T47D (cell line): ENCODE measurements around the gene TNPO3.

Source experiments
- DNase-seq, 2 experiments: peaks; one replicate each; pipeline versions ENCODE4 v3.0.0 to v3.0.0-alpha.2; 2011 to 2012; ENCODE audit warnings: low read depth in 1 of 2, low spot score in 1 of 2
- JUND ChIP-seq: IDR thresholded peaks from 2 replicates; pipeline ENCODE4 v1.6.1; 2012; ENCODE audit warnings: low read depth
- in situ Hi-C: cut with HindIII; loops from 2 replicates; pipeline ENCODE4 v1.10.0; 2016; ENCODE audit warnings: low sequenced_read_pairs, low pct_unique_long_range_greater_than_20kb

Gene TNPO3

GRCh38 chr7:128922496-128923410 lies 132.2 kb downstream of the TNPO3 start:
- in situ Hi-C loops: no loop called here
- no peak for DNase-seq
- TF ChIP-seq JUND: no peak

GRCh38 chr7:128921866-128922440 lies 133.0 kb downstream of the TNPO3 start:
- DNase-seq: no peak
- in situ Hi-C loops: no loop called here
- TF ChIP-seq JUND: no peak

DNA sequence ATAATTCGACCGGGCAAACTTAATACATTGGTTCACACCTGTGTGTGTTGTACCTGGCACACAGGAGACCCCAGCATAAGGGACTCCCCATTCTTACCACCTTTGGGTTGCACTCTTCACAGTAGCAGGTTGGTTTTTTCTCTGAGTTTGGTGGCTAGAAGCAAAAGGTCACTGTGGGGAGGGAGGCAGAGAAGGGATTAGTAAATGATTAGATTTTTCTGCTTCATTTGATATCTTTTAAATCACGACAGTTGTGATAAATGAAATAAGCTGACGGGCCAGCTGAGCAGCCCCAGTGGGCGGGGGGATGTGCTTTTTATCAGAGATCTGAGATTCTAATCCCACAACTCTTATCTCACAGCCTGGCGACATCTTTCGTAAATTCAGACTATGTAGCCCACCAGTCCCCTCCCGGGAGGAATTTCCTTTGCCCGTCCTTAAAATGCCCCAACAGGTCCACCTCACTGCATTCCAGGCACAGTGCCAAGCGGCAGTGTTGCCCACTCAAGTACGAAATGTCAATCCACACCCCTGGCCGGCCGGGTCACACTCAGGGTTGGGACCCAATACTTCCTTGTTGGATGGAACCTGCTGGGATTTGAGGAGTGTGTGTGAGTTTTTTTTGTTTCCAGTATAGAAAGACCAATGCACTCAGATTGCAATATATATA lies 133.9 kb downstream of the TNPO3 start:
- in situ Hi-C loops: no loop called here

GRCh38 chr7:128919881-128920799 lies 134.8 kb downstream of the TNPO3 start:
- TF ChIP-seq JUND: no peak
- DNase-seq: no peak
- in situ Hi-C loops: no loop called here

More for the DNA sequence above, 133.9 kb downstream of the TNPO3 start:
- no peak for TF ChIP-seq JUND
- no peak for DNase-seq

GRCh38 chr7:128919241-128919640 lies 135.7 kb downstream of the TNPO3 start:
- in situ Hi-C loops: no loop called here
- DNase-seq: no peak
- no peak for TF ChIP-seq JUND

DNA sequence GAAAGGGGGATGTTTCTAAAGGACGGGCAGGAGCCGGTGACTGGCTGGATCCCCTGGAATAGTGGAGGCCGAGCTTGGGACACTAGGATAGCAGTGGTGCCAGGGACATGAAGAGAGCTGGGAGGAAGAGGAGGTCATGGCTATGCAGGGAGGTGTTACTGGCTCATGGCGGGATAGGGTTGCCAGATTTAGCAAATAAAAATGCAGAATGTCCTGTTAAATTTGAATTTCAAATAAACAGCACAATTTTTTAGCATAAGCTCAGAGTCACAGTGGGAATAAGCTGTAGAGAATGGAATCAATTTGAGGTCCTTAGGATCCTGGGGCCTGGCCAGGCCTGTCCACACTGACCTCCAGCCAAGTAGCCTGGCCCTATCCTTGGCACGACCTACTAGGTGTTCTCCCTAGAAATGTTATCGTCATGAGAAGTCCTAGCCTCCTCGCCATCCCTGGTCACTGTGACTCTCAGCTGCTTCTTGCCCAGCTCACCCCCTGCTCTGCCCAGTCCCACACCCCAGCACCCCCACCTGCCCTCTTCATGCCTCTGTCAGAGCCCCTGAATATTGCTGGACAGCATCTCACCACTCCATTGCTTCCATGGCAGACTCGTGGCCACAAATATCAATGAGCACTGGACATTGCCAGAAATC lies 136.8 kb downstream of the TNPO3 start:
- in situ Hi-C loops: no loop called here

DNA sequence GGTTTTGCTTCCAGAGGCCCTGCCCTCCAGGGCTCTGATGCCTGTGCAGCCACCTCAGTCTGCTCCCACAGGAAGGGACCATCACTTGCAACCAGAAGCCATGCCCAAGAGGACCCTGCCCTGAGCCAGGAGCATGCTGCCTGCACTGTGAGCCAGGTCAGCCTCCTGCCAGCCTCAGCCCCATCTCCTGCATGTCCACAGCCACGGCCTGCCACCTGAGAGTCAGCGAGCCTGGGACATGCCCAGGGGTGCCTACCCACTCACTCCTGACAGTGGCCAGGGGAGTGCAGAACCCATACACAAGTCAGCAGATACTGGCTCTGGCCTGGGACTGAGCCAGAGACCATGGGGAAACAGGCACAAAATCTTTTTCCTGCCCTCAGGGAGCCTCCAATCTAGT lies 137.8 kb downstream of the TNPO3 start:
- DNase-seq: no peak
- no peak for TF ChIP-seq JUND
- in situ Hi-C loops: no loop called here

More for the DNA sequence above, 136.8 kb downstream of the TNPO3 start:
- TF ChIP-seq JUND: no peak
- no peak for DNase-seq

GRCh38 chr7:128916643-128916915 lies 138.3 kb downstream of the TNPO3 start:
- no peak for DNase-seq
- in situ Hi-C loops: no loop called here

DNA sequence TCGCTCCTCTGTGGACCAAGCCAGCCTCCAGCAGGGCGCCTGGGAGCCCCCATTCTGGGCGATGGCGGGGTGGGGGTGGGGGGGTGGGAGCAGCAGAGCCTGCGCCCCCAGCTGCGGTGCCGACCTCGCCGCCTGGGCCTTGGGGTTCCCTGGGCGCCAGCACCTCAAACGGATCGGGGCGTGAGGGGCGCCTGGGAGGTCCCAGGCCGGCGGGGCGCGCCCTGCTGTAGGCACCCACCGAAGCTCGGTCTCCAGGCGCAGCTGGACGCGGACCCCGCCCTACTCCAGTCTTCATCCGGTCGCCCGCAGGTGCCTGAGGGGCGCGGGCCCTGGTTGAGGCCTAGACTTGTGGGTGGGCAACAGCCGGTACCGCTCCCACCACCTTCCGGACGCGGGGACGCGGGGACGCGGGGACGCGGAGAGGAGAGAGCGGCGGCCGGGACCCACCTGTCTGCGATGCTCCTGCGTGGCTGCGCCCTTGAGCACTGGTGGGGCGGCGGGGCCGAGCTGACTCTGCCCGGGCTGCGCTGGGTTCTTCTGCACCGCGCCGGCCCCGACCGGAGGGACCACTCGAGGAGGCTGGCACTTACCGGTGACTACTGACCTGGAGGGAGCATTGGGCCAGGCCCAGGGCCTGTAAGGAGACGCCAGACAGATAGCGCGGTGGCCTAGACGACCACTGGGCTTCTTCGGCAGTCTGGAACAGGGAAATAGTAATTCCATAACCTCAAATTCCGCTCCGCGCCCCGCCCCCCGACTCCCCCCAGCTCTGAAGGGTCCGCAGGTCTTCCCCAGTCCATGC lies 138.9 kb downstream of the TNPO3 start:
- TF ChIP-seq JUND: no peak
- no peak for DNase-seq
- in situ Hi-C loops: no loop called here

More at GRCh38 chr7:128916643-128916915, 138.3 kb downstream of the TNPO3 start:
- TF ChIP-seq JUND: no peak

- in situ Hi-C loops: no loop called here
- TF ChIP-seq JUND: no peak
- DNase-seq: no peak
These were observed 139.6 kb downstream of the TNPO3 start for GRCh38 chr7:128915271-128915819.
